Endothelial cell of umbilical vein (primary cell): ENCODE measurements around the gene FSD2. TPM values are rescaled to one million over a fixed set of nuclear protein-coding genes. Genes with fewer than 3 reads are reported as not detected.

Experiments
- BruUV-seq: library from RNA; stranded (reverse); fragments of 400-500 nt; replicated peaks from 2 replicates; lab custom pipeline; 2021; lab: Mats Ljungman, UMichigan
- CTCF ChIA-PET: fragments of 300-600, 350-600 bp; sonication (Branson Sonifier 250); formaldehyde crosslinking; loops from one replicate; lab custom pipeline; 2021; ENCODE audit warnings: antibody characterized with exemption, inconsistent platforms; lab: Charles Lee
- POLR2A ChIA-PET: fragments of 300-600, 350-600 bp; sonication (Branson Sonifier 250); formaldehyde crosslinking; loops from one replicate; lab custom pipeline; 2021; ENCODE audit warnings: antibody characterized with exemption, inconsistent platforms; lab: Charles Lee
- DNase-seq: peaks from one replicate; pipeline ENCODE4 v3.0.0-alpha.2; 2011; ENCODE audit warnings: low read depth, low spot score
- FAIRE-seq: peaks from 2 replicates; lab custom pipeline; 2011; peaks lifted over from hg19 to GRCh38; lab: Jason Lieb, UNC
- H2AFZ ChIP-seq: 2 replicates; pipeline ENCODE4 v1.6.0; 2012; ENCODE audit warnings: low read depth, low read length, control low read depth, inconsistent platforms
- H3K27ac ChIP-seq: 2 replicates; pipeline ENCODE4 v1.5.1; 2011; ENCODE audit warnings: low read depth, mild to moderate bottlenecking, control low read depth, low read length, moderate library complexity; ENCODE audit not compliant: insufficient read depth
- H3K27me3 ChIP-seq, 2 experiments: 2 replicates each; pipeline versions ENCODE4 v1.6.0 to v1.6.1; 2011; ENCODE audit warnings: low read length in 2 of 2, mixed read lengths in 1 of 2; ENCODE audit not compliant: control insufficient read depth in 2 of 2, insufficient read depth in 2 of 2
- H3K36me3 ChIP-seq, 2 experiments: 2 replicates in 1 of 2; 3 replicates in 1 of 2; pipeline ENCODE4 v1.5.1; 2011; ENCODE audit warnings: low read length in 2 of 2, mild to moderate bottlenecking in 1 of 2, moderate library complexity in 1 of 2; ENCODE audit not compliant: control insufficient read depth in 2 of 2, insufficient read depth in 2 of 2; ENCODE audit errors: extremely low read depth in 1 of 2
- H3K4me1 ChIP-seq: 3 replicates; pipeline ENCODE4 v1.5.1; 2011; ENCODE audit warnings: mild to moderate bottlenecking, low read length; ENCODE audit not compliant: control insufficient read depth, insufficient read depth; ENCODE audit errors: extremely low read depth
- H3K4me2 ChIP-seq: 2 replicates; pipeline ENCODE4 v1.6.1; 2011; ENCODE audit warnings: low read length, control low read depth, mixed read lengths; ENCODE audit not compliant: insufficient read depth
- H3K4me3 ChIP-seq, 3 experiments: fragments of 200-600 bp in 1 of 3; sonication (generic), shearing (Covaris generic) in 1 of 3; replicated peaks in 1 of 3; 2 replicates each; pipeline ENCODE4 v1.5.1; 2011 to 2016; ENCODE audit warnings: control low read depth in 3 of 3, low read length in 3 of 3, mild to moderate bottlenecking in 2 of 3, inconsistent platforms in 1 of 3, low read depth in 1 of 3, moderate library complexity in 1 of 3; ENCODE audit not compliant: insufficient read depth in 1 of 3
- H3K79me2 ChIP-seq: 2 replicates; pipeline ENCODE4 v1.6.0; 2012; ENCODE audit warnings: low read length, inconsistent platforms; ENCODE audit not compliant: control insufficient read depth, insufficient read depth
- H3K9ac ChIP-seq: replicated peaks from 2 replicates; pipeline ENCODE3; 2011; ENCODE audit warnings: low read length, control low read depth; ENCODE audit not compliant: insufficient read depth; ENCODE audit errors: extremely low read depth
- H3K9me1 ChIP-seq: replicated peaks from 3 replicates; pipeline ENCODE4 v1.6.0; 2011; ENCODE audit warnings: mild to moderate bottlenecking, low read length; ENCODE audit not compliant: control insufficient read depth, insufficient read depth; ENCODE audit errors: extremely low read depth
- H3K9me3 ChIP-seq: replicated peaks from 2 replicates; pipeline ENCODE4 v1.5.1; 2012; ENCODE audit warnings: low read length, inconsistent platforms; ENCODE audit not compliant: control insufficient read depth, insufficient read depth
- H4K20me1 ChIP-seq: replicated peaks from 2 replicates; pipeline ENCODE3; 2011; ENCODE audit warnings: mild to moderate bottlenecking, low read length; ENCODE audit not compliant: control insufficient read depth, insufficient read depth; ENCODE audit errors: extremely low read depth
- CTCF ChIP-seq, 2 donors: IDR thresholded peaks; 1 replicate in 1 of 2; 2 replicates in 1 of 2; pipeline ENCODE4 v1.5.1; 2011; ENCODE audit warnings: low read length in 2 of 2, mild to moderate bottlenecking in 2 of 2, moderate library complexity in 2 of 2, control low read depth in 1 of 2, inconsistent platforms in 1 of 2, low read depth in 1 of 2; ENCODE audit not compliant: insufficient read depth in 1 of 2; ENCODE audit errors: extremely low read depth in 1 of 2
- EZH2 ChIP-seq: IDR thresholded peaks from 2 replicates; pipeline ENCODE4 v1.6.1; 2012; ENCODE audit warnings: borderline replicate concordance, low read depth, mild to moderate bottlenecking, moderate library complexity, low read length, inconsistent platforms; ENCODE audit not compliant: severe bottlenecking
- FOS ChIP-seq: IDR thresholded peaks from 2 replicates; pipeline ENCODE4 v1.6.1; 2011; ENCODE audit warnings: mild to moderate bottlenecking, low read length, moderate library complexity, borderline replicate concordance; ENCODE audit not compliant: insufficient read depth
- GATA2 ChIP-seq: IDR thresholded peaks from 2 replicates; pipeline ENCODE4 v1.7.0; 2011; ENCODE audit warnings: low read depth, mild to moderate bottlenecking, moderate library complexity, mixed read lengths, low read length; ENCODE audit not compliant: insufficient read length, insufficient read depth
- JUN ChIP-seq: IDR thresholded peaks from 2 replicates; pipeline ENCODE4 v1.6.1; 2011; ENCODE audit warnings: borderline replicate concordance, low read depth; ENCODE audit not compliant: insufficient read length, insufficient read depth
- MAX ChIP-seq: IDR thresholded peaks from 2 replicates; pipeline ENCODE4 v1.6.1; 2011; ENCODE audit not compliant: insufficient read depth, insufficient read length
- MYC ChIP-seq: IDR thresholded peaks from one replicate; pipeline ENCODE4 v1.6.1; 2011; ENCODE audit warnings: mild to moderate bottlenecking, low read depth, low read length
- POLR2A ChIP-seq: IDR thresholded peaks from 2 replicates; pipeline ENCODE4 v1.6.1; 2012; ENCODE audit warnings: low read depth, mild to moderate bottlenecking, control low read depth, low read length
- POLR2AphosphoS5 ChIP-seq: IDR thresholded peaks from 2 replicates; pipeline ENCODE4 v1.6.1; 2012; ENCODE audit warnings: low read depth, mild to moderate bottlenecking, control low read depth, low read length, moderate library complexity; ENCODE audit not compliant: insufficient read depth
- dilution Hi-C: fragments of 300-500 bp; cut with MboI; formaldehyde crosslinking; loops from one replicate; pipeline ENCODE4 v1.15.0; 2019; ENCODE audit warnings: low sequenced_read_pairs; ENCODE audit not compliant: extremely low pct_ligation_motif_present
- intact Hi-C: fragments of 100-400 bp; cut with micrococcal nuclease; formaldehyde crosslinking; loops from one replicate; pipeline ENCODE4 v1.10.0; 2022
- polyA plus RNA-seq, 4 experiments: library from polyadenylated mRNA; depleted of rRNA in 3 of 4; stranded (reverse) in 3 of 4; unstranded in 1 of 4; fragments of >200 nt; gene quantifications; 2 replicates each; pipeline versions ENCODE4 v1.2.1 to v1.2.3, GENCODE V29; 2011 to 2012; ENCODE audit warnings: missing spikeins in 1 of 4
- total RNA-seq: library from RNA; stranded (reverse); gene quantifications from 2 replicates; pipeline ENCODE4 v1.2.3, GENCODE V29; 2021

Gene FSD2
- total and polyA plus RNA-seq, 2 donors (not counting 3 experiments of a cell fraction or from before 2014, with no cell fraction given): not detected

DNA sequence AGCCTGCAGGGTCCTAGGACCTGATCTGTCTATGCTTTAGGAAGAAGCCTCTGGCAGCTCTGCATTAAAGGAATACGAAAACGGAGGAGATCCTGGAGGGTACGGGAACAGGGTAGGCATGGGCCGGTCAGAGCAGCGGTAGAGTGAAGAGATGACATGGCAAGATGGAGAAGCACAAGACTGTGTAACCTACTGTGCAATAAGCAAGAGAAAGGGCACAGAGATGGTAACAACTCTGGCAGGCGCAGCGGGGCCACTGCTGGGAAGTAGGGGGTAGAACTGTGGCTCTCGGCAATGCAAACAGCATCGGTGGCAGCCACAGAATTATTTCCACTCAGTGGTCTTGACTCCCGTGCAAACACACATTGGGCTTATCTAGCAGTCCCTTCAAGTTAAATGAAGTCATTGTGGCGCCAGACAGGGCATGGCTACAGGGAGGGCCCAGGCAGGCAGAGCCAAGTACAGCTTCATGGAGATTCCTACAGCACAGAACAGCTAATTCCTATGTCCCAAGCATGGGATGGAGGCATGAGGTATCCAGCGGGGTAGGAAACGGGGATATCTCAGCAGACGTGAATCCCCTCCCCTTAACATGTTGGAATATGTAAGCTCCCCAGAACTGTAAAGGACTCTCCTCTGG is 32.3 kb upstream of the FSD2 start:
- H3K4me2 ChIP-seq: no peak overlapping the region
- H3K9me3 ChIP-seq: no peaks in the 10 kb centered on the region
- ChIA-PET POLR2A (no interaction called here), CTCF (interaction anchor here (1.2 kb wide), 1 partner anchor 11 kb away, joined by 4 read pairs; no protein-coding TSS in a partner anchor)
- TF ChIP-seq MYC: no peak
- H3K4me1 ChIP-seq: peaks cover under 1% of the 10 kb centered on the region
- H3K27me3 ChIP-seq: no peaks in the 10 kb centered on the region
- H3K4me3 ChIP-seq: no peak overlapping the region
- BruUV-seq: no TSS peak
- dilution Hi-C loops: no loop called here
- H3K9ac ChIP-seq: no peak overlapping the region
- H2AFZ ChIP-seq: no peak overlapping the region
- H3K79me2 ChIP-seq: no peaks in the 10 kb centered on the region
- FAIRE-seq (no peak), DNase-seq (no peak)
- no peaks in the 10 kb centered on the region for H3K9me1 ChIP-seq
- H4K20me1 ChIP-seq: no peaks in the 10 kb centered on the region
- H3K27ac ChIP-seq: no peak overlapping the region
- peaks cover 6 to 19% of the 10 kb centered on the region in 2 experiments for H3K36me3 ChIP-seq
- intact Hi-C loops: no loop called here

DNA sequence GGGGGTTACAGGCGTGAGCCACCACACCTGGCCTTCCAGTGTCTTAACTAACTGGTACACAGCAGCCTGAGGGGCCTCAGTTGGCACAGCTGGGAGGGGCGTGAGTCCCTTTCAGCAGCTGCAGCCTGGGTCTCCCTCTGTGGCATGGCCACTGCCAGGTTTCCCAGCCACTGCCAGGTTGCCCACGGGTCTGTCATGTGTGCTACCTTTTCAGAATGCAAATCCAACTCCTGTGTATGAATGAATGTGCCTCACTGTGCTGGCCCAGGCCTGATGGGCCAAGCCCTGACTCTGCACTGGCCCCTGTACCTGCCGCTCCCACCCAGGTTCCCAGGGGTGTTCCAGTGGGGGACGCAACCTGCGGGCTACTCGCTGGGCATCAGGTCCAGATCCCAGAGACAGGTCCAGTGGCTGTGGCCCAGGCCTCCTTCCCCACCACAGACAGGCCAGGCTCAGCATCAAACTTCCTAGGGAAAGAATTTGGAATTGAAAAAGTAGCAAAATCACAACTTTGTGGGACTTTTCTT is 29.6 kb upstream of the FSD2 start:
- POLR2A ChIA-PET: no interaction called here
- TF ChIP-seq EZH2 (no peak), MYC (no peak), GATA2 (no peak), MAX (no peak), CTCF (IDR thresholded peaks at IDR 0.05; ENCODE audit: extremely low read depth in 1 of 2, insufficient read depth in 1 of 2, low read depth in 1 of 2, low read length in 2 of 2) (no peak), FOS (no peak), POLR2AphosphoS5 (no peak), POLR2A (no peak), JUN (no peak)
- no TSS peak for BruUV-seq
- DNase-seq (no peak), FAIRE-seq (no peak)
- no peaks in the 10 kb centered on the region for H3K27me3 ChIP-seq
- H3K4me3 ChIP-seq: no peak overlapping the region
- intact Hi-C loops (no loop called here), dilution Hi-C loops (no loop called here)
- H3K9me3 ChIP-seq: no peaks in the 10 kb centered on the region
- CTCF ChIA-PET: interaction anchor here (0.6 kb wide), 1 partner anchor 58 kb away, joined by 3 read pairs; no protein-coding TSS in a partner anchor
- no peaks in the 10 kb centered on the region for H4K20me1 ChIP-seq
- H3K27ac ChIP-seq: no peak overlapping the region
- no peak overlapping the region for H3K4me2 ChIP-seq
- no peak overlapping the region for H3K9ac ChIP-seq
- peaks cover 16% of the 10 kb centered on the region for H3K4me1 ChIP-seq
- H2AFZ ChIP-seq: no peak overlapping the region
- H3K9me1 ChIP-seq: no peaks in the 10 kb centered on the region
- no peaks in the 10 kb centered on the region for H3K79me2 ChIP-seq
- H3K36me3 ChIP-seq: peaks cover 15 to 33% of the 10 kb centered on the region in 2 experiments
